ENCODE measurements around the gene ATXN2L.

ATXN2L gene

DNA sequence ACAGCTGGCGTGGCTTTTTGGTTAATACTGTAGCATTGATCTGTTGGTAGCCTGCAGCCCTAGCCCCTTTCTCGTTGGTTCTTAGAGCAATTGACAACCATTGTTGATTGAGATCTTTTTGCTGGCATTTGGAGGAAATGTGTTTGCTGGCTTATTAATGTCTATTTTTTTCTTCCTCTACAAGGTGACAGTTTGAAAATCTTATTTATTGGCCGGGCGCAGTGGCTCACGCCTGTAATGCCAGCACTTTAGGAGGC, 1.8 kb downstream of the ATXN2L start:
- H3K27ac ChIP-seq (ENCODE audit: low read depth, low read length, poor library complexity, severe bottlenecking), result peak overlapping the region; percentile 86
- no peak for TF ChIP-seq EZH2 (IDR thresholded peaks at IDR 0.05; ENCODE audit: borderline replicate concordance, low read length)
- TF ChIP-seq, protein P1, sequence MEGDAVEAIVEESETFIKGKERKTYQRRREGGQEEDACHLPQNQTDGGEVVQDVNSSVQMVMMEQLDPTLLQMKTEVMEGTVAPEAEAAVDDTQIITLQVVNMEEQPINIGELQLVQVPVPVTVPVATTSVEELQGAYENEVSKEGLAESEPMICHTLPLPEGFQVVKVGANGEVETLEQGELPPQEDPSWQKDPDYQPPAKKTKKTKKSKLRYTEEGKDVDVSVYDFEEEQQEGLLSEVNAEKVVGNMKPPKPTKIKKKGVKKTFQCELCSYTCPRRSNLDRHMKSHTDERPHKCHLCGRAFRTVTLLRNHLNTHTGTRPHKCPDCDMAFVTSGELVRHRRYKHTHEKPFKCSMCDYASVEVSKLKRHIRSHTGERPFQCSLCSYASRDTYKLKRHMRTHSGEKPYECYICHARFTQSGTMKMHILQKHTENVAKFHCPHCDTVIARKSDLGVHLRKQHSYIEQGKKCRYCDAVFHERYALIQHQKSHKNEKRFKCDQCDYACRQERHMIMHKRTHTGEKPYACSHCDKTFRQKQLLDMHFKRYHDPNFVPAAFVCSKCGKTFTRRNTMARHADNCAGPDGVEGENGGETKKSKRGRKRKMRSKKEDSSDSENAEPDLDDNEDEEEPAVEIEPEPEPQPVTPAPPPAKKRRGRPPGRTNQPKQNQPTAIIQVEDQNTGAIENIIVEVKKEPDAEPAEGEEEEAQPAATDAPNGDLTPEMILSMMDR (IDR thresholded peaks at IDR 0.05; ENCODE audit: low read length), result no peak
- peak overlapping the region; percentile 81 for H3K4me2 ChIP-seq (ENCODE audit: low read length)
- no peaks in the 10 kb centered on the region for H3K27me3 ChIP-seq (ENCODE audit: insufficient read depth, low read length)
- peaks cover 31% of the 10 kb centered on the region for H3K79me2 ChIP-seq (ENCODE audit: insufficient read depth, low read length)
- peak overlapping the region; percentile 80 for H3K4me3 ChIP-seq (ENCODE audit: low read depth, low read length, poor library complexity, severe bottlenecking)
- H4K20me1 ChIP-seq (ENCODE audit: insufficient read depth, low read length), result no peaks in the 10 kb centered on the region
- peak overlapping the region; percentile 98 for H3K9ac ChIP-seq (ENCODE audit: low read length)
- H3K4me1 ChIP-seq (ENCODE audit: insufficient read depth, low read length, severe bottlenecking), result peaks cover 24% of the 10 kb centered on the region
- H3K9me3 ChIP-seq (ENCODE audit: low read length), result no peaks in the 10 kb centered on the region
- H3K36me3 ChIP-seq (ENCODE audit: insufficient read depth, low read length), result peaks cover 56% of the 10 kb centered on the region
- H2AFZ ChIP-seq (ENCODE audit: low read length), result no peak overlapping the region
- no peaks in the 10 kb centered on the region for H3K9me2 ChIP-seq (ENCODE audit: low read depth, low read length)
- no peaks in the 10 kb centered on the region for H3F3A ChIP-seq (ENCODE audit: insufficient read depth, low read length)

DNA sequence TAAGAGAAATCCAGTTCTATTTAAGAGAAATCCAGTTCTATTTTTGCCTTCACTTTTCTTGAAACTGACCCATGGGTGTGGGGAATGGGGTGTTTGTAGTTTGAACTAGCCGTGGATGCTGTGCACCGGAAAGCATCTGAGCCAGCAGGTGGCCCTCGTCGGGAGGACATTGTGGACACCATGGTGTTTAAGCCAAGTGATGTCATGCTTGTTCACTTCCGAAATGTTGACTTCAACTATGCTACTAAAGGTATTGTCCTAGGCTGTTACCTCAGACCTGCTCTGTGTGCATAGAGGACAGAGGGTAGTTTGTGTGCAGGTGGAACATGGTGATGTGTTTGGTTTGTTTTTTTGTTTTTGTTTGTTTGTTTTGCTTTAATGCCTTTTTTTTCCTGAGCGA, 3.3 kb downstream of the ATXN2L start:
- Histone ChIP-seq H3K79me2 (ENCODE audit: insufficient read depth, low read length) (peaks cover 31% of the 10 kb centered on the region), H3K4me1 (ENCODE audit: insufficient read depth, low read length, severe bottlenecking) (peaks cover 24% of the 10 kb centered on the region), H3K27me3 (ENCODE audit: insufficient read depth, low read length) (no peaks in the 10 kb centered on the region), H3K4me2 (ENCODE audit: low read length) (no peak overlapping the region), H3F3A (ENCODE audit: insufficient read depth, low read length) (no peaks in the 10 kb centered on the region), H3K27ac (ENCODE audit: low read depth, low read length, poor library complexity, severe bottlenecking) (no peak overlapping the region), H3K9me2 (ENCODE audit: low read depth, low read length) (no peaks in the 10 kb centered on the region), H3K36me3 (ENCODE audit: insufficient read depth, low read length) (peaks cover 62% of the 10 kb centered on the region), H3K9me3 (ENCODE audit: low read length) (no peaks in the 10 kb centered on the region), H4K20me1 (ENCODE audit: insufficient read depth, low read length) (no peaks in the 10 kb centered on the region), H2AFZ (ENCODE audit: low read length) (no peak overlapping the region), H3K4me3 (ENCODE audit: low read depth, low read length, poor library complexity, severe bottlenecking) (no peak overlapping the region), H3K9ac (ENCODE audit: low read length) (no peak overlapping the region)
- TF ChIP-seq, protein P1 (IDR thresholded peaks at IDR 0.05; ENCODE audit: low read length), result no peak
- TF ChIP-seq EZH2 (IDR thresholded peaks at IDR 0.05; ENCODE audit: borderline replicate concordance, low read length), result no peak

DNA sequence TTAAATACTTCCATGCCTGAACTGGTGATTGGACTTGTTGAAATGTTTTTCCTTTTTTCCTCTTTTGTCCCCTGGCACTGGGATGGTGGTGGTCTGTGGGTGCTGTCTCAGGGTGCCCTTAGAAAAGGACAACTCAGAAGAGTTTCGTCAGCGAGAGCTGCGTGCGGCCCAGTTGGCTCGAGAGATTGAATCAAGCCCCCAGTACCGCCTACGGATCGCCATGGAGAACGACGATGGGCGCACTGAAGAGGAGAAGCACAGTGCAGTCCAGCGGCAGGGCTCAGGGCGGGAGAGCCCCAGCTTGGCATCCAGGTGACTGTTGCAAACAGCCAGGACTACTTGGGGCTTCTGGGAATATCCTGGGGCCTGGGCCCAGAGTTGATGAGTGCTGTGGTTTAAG, 6.9 kb downstream of the ATXN2L start:
- H3F3A ChIP-seq (ENCODE audit: insufficient read depth, low read length), result no peaks in the 10 kb centered on the region
- H3K4me2 ChIP-seq (ENCODE audit: low read length), result no peak overlapping the region
- no peak overlapping the region for H2AFZ ChIP-seq (ENCODE audit: low read length)
- H4K20me1 ChIP-seq (ENCODE audit: insufficient read depth, low read length), result no peaks in the 10 kb centered on the region
- peaks cover 22% of the 10 kb centered on the region for H3K79me2 ChIP-seq (ENCODE audit: insufficient read depth, low read length)
- peaks cover 11% of the 10 kb centered on the region for H3K4me1 ChIP-seq (ENCODE audit: insufficient read depth, low read length, severe bottlenecking)
- no peaks in the 10 kb centered on the region for H3K9me2 ChIP-seq (ENCODE audit: low read depth, low read length)
- no peak overlapping the region for H3K27ac ChIP-seq (ENCODE audit: low read depth, low read length, poor library complexity, severe bottlenecking)
- H3K27me3 ChIP-seq (ENCODE audit: insufficient read depth, low read length), result no peaks in the 10 kb centered on the region
- H3K4me3 ChIP-seq (ENCODE audit: low read depth, low read length, poor library complexity, severe bottlenecking), result no peak overlapping the region
- H3K9me3 ChIP-seq (ENCODE audit: low read length), result no peaks in the 10 kb centered on the region
- no peak for TF ChIP-seq EZH2 (IDR thresholded peaks at IDR 0.05; ENCODE audit: borderline replicate concordance, low read length)
- TF ChIP-seq, protein P1 (IDR thresholded peaks at IDR 0.05; ENCODE audit: low read length), result no peak
- H3K9ac ChIP-seq (ENCODE audit: low read length), result no peak overlapping the region
- peaks cover 98% of the 10 kb centered on the region for H3K36me3 ChIP-seq (ENCODE audit: insufficient read depth, low read length)

All from OCI-LY1 (cell line).